Sigmoid colon (tissue), 7 donors: ENCODE data around the gene STIM2. TPM values are rescaled to one million over a fixed set of nuclear protein-coding genes. Genes with fewer than 3 reads are reported as not detected.

Source experiments
- DNase-seq: peaks from one replicate; pipeline ENCODE4 v3.0.0-alpha.2; 2019
- H3K27ac ChIP-seq, 4 donors: fragments of 200-600 bp; sonication (generic); one replicate each; pipeline ENCODE4 v1.5.1; 2016 to 2019; ENCODE audit warnings: mild to moderate bottlenecking in 1 of 4
- H3K27me3 ChIP-seq, 3 donors: fragments of 200-600 bp; sonication (generic); one replicate each; pipeline ENCODE4 v1.5.1; 2019; ENCODE audit warnings: mild to moderate bottlenecking in 1 of 3
- H3K36me3 ChIP-seq, 4 donors: fragments of 200-600 bp; sonication (generic); one replicate each; pipeline ENCODE4 v1.5.1; 2016 to 2019
- H3K4me1 ChIP-seq, 4 donors: fragments of 200-600 bp; sonication (generic); one replicate each; pipeline ENCODE4 v1.5.1; 2017 to 2019
- H3K4me3 ChIP-seq, 4 donors: fragments of 200-600 bp; sonication (generic); one replicate each; pipeline ENCODE4 v1.5.1; 2017 to 2019; ENCODE audit warnings: mild to moderate bottlenecking in 2 of 4, moderate library complexity in 1 of 4
- H3K9me3 ChIP-seq, 4 donors: fragments of 200-600 bp in 3 of 4; sonication (generic) in 3 of 4; one replicate each; pipeline versions ENCODE4 v1.5.1 to v1.6.1; 2013 to 2019
- EP300 ChIP-seq, 4 donors: sonication (generic); formaldehyde crosslinking; IDR thresholded peaks; one replicate each; pipeline ENCODE4 v1.6.1; 2017; ENCODE audit warnings: antibody characterized with exemption in 4 of 4
- POLR2A ChIP-seq, 2 donors: fragments of 450-650 bp; IDR thresholded peaks; one replicate each; pipeline ENCODE4 v1.6.1; 2016; ENCODE audit warnings: antibody characterized with exemption in 2 of 2, mild to moderate bottlenecking in 2 of 2, moderate library complexity in 2 of 2
- POLR2AphosphoS5 ChIP-seq, 4 donors: sonication (generic); formaldehyde crosslinking; IDR thresholded peaks; one replicate each; pipeline ENCODE4 v1.6.1; 2017; ENCODE audit warnings: antibody characterized with exemption in 4 of 4
- WGBS, 2 donors: extraction: QIAGEN DNeasy Blood & Tissue Kit; methylation state at CpG; one replicate each; pipeline ENCODE4 v1.1.7; 2013; 5-methylcytosine and 5-hydroxymethylcytosine counted together
- intact Hi-C: fragments of 100-400 bp; cut with DNase I; formaldehyde crosslinking; loops from one replicate; pipeline ENCODE4 v1.15.1; 2023
- polyA plus RNA-seq, 3 donors: library from polyadenylated mRNA; stranded (reverse); fragments of 200-250 nt; gene quantifications; one replicate each; pipeline ENCODE4 v1.2.3, GENCODE V29; 2013
- total RNA-seq, 4 donors: library from RNA; depleted of rRNA; stranded (reverse); fragments of >200 nt; gene quantifications; one replicate each; pipeline ENCODE4 v1.1.0, GENCODE V29; 2016
- TF ChIP-seq, protein P1 (sequence below), 4 experiments: fragments of 450-650 bp in 3 of 4; fragments of 200-600 bp in 1 of 4; IDR thresholded peaks; one replicate each; pipeline ENCODE4 v1.5.1; 2016 to 2019; ENCODE audit warnings: antibody characterized with exemption in 4 of 4, mild to moderate bottlenecking in 3 of 4, moderate library complexity in 2 of 4
- donor health status: healthy with polysubstance abuse.
- donor health status: Bipolar disorder and iron deficiency.
- donor health status: healthy.

STIM2 gene
- total and polyA plus RNA-seq, 7 donors, result 3.0 to 16.8 (median 14.1) TPM

DNA sequence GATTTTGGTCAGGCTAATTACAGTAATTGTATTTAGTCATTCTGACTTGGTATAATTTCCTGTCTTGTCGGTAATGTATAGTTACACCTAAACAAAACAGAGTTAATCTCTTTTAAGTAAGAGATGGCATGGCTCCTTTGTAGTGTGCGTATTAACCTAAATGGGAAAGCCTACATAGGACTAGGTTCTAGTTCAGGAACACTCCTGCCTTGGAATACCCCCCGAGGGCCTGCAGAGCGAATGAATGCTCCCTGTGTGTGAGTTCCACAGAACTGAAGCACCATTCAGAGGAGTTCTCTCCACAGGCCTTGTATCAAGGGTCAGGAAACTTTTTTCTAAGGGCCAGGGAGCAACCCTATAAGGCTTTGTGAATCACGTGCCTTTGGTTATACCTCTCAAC, 44.9 kb upstream of the STIM2 start:
- no peak for DNase-seq
- Histone ChIP-seq H3K36me3 (no peaks in the 10 kb centered on the region), H3K4me1 (no peaks in the 10 kb centered on the region), H3K27ac (no peak overlapping the region), H3K4me3 (no peak overlapping the region), H3K27me3 (no peaks in the 10 kb centered on the region), H3K9me3 (no peaks in the 10 kb centered on the region)
- 87 to 91% methylated on average over 5 of the region's 5 CpGs for WGBS, 2 donors
- intact Hi-C loops, result no loop called here
- no peak for TF ChIP-seq EP300 (IDR thresholded peaks at IDR 0.05)
- TF ChIP-seq, protein P1, sequence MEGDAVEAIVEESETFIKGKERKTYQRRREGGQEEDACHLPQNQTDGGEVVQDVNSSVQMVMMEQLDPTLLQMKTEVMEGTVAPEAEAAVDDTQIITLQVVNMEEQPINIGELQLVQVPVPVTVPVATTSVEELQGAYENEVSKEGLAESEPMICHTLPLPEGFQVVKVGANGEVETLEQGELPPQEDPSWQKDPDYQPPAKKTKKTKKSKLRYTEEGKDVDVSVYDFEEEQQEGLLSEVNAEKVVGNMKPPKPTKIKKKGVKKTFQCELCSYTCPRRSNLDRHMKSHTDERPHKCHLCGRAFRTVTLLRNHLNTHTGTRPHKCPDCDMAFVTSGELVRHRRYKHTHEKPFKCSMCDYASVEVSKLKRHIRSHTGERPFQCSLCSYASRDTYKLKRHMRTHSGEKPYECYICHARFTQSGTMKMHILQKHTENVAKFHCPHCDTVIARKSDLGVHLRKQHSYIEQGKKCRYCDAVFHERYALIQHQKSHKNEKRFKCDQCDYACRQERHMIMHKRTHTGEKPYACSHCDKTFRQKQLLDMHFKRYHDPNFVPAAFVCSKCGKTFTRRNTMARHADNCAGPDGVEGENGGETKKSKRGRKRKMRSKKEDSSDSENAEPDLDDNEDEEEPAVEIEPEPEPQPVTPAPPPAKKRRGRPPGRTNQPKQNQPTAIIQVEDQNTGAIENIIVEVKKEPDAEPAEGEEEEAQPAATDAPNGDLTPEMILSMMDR (IDR thresholded peaks at IDR 0.05), result no peak
- TF ChIP-seq POLR2A (IDR thresholded peaks at IDR 0.05), result no peak
- no peak for TF ChIP-seq POLR2AphosphoS5 (IDR thresholded peaks at IDR 0.05)

DNA sequence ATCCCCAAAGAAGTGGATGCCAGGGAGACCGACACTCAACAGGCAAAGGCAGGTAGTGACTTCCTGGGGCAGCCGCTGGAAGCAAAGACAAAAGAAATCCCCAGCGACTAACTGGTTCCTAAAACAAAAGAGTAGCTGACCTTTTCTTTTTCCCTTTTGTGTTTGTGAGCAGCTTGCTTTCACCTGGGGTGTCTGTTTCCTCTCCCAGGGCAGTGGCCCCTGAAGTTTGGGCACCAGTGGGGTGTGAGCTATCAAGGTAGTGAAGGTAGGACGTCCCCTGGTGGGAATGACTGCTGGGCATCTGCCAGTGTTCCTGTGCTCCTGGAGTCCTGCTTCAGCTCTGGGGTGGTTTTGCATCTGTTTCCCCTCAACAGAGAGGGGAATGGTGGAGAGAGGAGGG, 41.6 kb upstream of the STIM2 start:
- DNase-seq, result no peak
- Histone ChIP-seq H3K9me3 (peaks cover 0 to 6% (median 0%) of the 10 kb centered on the region in 4 donors), H3K4me3 (no peak overlapping the region), H3K27me3 (no peaks in the 10 kb centered on the region), H3K36me3 (no peaks in the 10 kb centered on the region), H3K4me1 (no peaks in the 10 kb centered on the region), H3K27ac (no peak overlapping the region)
- TF ChIP-seq POLR2AphosphoS5 (IDR thresholded peaks at IDR 0.05) (no peak), POLR2A (IDR thresholded peaks at IDR 0.05) (no peak), EP300 (IDR thresholded peaks at IDR 0.05) (no peak)
- TF ChIP-seq, protein P1 (IDR thresholded peaks at IDR 0.05), result no peak
- intact Hi-C loops, result no loop called here
- WGBS, 2 donors, result 70 to 86% methylated on average over 4 of the region's 4 CpGs

DNA sequence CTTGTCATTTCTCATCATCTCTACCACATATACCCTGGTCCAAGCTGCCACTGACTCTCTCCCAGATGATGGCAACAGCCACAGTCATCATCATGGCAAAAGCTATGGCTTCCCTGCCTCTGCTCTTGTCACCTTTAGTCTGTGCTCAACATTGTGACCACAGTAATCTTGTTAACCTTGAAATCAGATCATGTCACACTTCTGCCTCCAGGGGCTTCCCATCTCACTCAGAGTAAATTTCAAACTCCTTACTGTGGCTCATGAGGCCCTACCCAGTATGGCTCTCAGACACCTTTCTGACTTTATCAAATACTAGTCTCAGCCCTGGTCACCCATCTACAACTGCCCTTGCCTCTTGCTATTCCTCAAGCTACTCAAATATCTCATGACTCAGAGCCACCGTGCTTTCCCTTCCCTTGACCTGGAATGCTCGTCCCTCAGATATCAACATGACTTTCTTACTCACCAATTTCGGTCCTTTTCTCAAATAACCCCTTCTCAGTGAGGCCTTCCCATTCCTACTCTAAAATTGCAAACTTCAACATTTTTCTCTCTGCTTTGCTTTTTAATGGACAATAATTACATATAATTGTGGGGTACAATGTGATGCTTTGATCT, 41.1 kb upstream of the STIM2 start:
- TF ChIP-seq POLR2AphosphoS5 (IDR thresholded peaks at IDR 0.05) (no peak), POLR2A (IDR thresholded peaks at IDR 0.05) (no peak)
- Histone ChIP-seq H3K27me3 (no peaks in the 10 kb centered on the region), H3K9me3 (peaks cover 0 to 6% (median 0%) of the 10 kb centered on the region in 4 donors), H3K27ac (no peak overlapping the region), H3K36me3 (no peaks in the 10 kb centered on the region), H3K4me1 (no peaks in the 10 kb centered on the region), H3K4me3 (no peak overlapping the region)
- intact Hi-C loops, result no loop called here
- 91 to 92% methylated on average over 3 of the region's 3 CpGs for WGBS, 2 donors
- DNase-seq, result no peak

DNA sequence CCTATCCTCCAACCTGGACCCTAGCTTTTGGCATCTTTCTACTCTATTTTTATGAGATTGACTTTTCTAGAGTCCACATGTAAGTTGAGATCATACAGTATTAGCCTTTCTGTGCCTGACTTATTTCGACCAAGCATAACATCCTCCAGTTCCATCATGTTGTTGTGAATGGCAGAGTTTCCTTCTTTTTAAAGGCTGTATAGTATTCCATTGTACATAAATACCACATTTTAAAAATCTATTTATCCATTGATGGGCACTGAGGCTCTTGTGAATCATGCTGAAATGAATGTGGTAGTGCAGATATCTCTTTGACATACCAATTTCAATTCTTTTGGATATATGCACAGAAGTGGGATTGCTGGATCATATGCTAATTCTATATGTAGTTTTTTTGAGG, 40.3 kb upstream of the STIM2 start:
- TF ChIP-seq EP300 (IDR thresholded peaks at IDR 0.05) (no peak), POLR2AphosphoS5 (IDR thresholded peaks at IDR 0.05) (no peak), POLR2A (IDR thresholded peaks at IDR 0.05) (no peak)
- Histone ChIP-seq H3K36me3 (no peaks in the 10 kb centered on the region), H3K4me3 (no peak overlapping the region), H3K4me1 (no peaks in the 10 kb centered on the region), H3K27ac (no peak overlapping the region), H3K9me3 (peaks cover 0 to 6% (median 0%) of the 10 kb centered on the region in 4 donors), H3K27me3 (no peaks in the 10 kb centered on the region)
- WGBS, 2 donors, result 95 to 97% methylated on average over 1 of the region's 1 CpG
- no peak for DNase-seq
- intact Hi-C loops, result no loop called here

DNA sequence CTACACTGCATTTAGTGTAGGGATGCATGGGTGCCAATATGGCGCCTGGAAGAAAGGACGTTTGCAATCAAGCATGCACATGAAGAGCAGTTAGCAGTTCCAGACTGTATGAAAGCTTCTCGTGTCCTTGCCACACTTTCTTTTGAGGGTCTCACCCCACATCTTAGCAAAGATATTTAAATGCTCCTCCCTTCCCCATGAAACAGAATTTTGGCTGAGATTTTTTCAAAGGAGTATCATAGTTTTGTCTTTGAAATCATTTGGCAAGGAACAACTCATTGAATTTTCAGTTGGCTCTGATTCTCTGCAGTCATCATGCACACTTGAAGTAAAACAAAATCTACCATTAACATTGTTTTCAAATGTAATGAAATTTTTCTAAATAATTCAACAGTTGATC, 39.6 kb upstream of the STIM2 start:
- Histone ChIP-seq H3K27ac (no peak overlapping the region), H3K36me3 (no peaks in the 10 kb centered on the region), H3K4me3 (no peak overlapping the region), H3K4me1 (no peaks in the 10 kb centered on the region), H3K9me3 (peaks cover 0 to 6% (median 0%) of the 10 kb centered on the region in 4 donors), H3K27me3 (no peaks in the 10 kb centered on the region)
- intact Hi-C loops, result no loop called here
- TF ChIP-seq EP300 (IDR thresholded peaks at IDR 0.05) (no peak), POLR2AphosphoS5 (IDR thresholded peaks at IDR 0.05) (no peak), POLR2A (IDR thresholded peaks at IDR 0.05) (no peak)
- TF ChIP-seq, protein P1 (IDR thresholded peaks at IDR 0.05), result no peak
- no peak for DNase-seq
- WGBS, 2 donors, result 93 to 95% methylated on average over 3 of the region's 3 CpGs
